HG03175 (cell line): ENCODE measurements around the gene MTA1.

Experiments used
- ATAC-seq: cut with Tn5 transposase; IDR thresholded peaks from one replicate; pipeline ENCODE4 v1.9.1; 2021; ENCODE audit warnings: mild to moderate bottlenecking, moderate library complexity; ENCODE audit not compliant: unreplicated experiment

The MTA1 gene

DNA sequence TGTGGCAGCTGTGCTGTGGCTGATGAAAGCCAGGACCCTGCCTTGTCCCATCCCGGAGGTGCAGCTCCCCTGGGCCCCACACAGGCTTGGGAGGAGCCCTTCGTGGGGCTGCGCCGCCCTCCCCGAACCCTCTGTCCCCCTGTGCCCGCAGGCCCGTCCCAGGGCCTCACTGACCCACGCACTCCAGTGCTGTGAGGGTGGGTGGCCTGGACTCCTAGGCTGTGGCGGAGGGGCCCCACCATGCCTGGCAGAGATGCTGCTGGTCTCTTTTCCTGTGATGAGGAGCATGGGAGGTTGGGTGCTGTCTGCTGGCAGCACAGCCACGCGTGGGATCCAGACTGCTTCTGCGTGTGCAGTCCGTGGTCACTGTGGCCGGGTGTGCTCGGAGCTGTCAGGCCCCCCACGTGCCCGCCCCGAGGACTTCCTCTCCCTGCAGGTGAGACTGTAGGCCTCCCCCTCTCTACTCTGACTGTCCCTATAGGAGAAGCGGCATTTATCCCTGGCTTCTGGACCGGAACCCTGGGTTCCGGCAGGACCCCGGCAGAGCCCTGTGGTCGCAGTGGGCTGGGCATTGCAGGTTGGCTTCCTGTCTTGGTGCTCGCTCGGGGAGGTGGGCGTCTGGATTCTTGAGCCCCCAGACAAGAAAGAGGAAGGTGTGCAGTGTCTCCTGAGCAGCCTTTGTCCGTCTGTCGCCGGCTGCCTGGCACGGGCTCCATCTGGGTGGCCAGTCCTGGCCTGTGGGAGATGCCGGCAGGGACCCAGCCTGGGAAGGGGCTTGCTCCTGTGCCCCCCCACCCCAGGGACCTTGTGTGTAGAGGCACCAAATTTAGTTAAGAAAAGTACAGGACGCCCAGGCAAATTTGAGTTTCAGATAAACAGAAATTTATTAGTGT, 2.3 kb downstream of the MTA1 start:
- ATAC-seq = no peak

DNA sequence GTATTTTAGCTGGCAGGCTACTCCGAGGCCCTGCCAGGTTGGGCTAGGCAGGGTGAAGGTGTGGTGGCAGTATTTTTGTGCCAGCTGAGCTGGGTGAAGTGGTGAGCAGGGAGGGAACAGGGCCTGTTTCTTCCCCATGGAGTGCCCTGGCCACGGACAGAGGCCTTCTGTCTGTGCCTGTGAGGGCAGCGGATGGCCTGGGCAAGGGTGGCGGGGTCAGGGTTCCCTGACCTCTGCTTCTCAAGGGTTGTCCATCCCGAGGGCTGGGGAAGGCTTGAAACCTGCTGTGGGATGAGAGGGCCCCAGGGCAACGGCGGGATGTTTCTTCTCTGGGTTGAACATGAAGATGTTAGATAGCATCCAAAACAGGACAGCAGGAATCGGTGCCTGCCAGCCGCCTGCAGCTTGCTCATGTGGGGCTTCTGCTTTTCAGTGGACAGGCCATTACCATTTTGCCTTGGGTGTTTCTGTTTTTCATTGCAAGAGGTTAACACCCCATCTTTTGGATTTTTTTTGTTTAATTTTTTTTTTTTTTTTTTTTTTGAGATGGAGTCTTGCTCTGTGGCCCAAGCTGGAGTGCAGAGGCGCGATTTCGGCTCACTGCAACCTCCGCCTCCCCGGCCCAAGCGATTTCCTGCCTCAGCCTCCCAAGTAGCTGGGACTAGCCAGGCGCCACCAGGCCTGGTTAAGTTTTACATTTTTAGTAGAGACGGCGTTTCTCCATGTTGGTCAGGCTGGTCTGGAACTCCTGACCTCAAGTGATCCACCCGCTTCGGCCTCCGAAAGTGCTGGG, 3.3 kb downstream of the MTA1 start:
- ATAC-seq = no peak

DNA sequence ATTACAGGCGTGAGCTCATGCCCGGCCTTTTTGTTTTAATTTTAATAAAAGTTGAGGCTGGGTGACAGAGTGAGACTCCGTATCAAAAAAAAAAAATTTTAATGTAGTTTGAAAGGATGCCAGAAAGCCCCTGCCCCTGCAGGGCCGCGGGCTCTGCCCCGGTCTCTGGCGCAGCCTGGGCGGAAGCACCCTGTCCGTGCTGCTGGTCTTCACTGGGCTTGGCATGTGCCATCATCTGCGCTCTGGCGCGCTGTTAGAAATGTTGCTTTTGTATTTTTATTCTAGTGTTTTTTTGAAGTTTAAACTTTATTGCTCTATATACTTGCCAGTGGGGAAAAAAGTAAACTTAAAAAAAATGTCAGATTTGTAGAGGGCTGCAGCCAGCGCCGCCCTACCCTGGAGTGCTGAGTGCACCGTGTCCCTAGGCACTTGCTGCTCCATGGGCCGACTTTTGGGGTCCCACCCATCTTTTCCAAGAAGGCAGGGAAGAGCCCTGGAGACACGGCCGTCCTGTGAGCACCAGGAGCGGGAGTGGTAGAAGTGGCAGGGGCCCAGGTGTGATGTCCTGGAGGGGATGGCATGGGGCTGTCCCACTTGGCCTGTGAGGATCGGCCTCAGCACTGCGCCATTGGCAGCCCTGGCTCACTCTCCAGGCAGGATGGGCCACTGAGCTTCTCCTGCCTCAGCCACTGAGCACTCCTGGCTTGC, 4.0 kb downstream of the MTA1 start:
- ATAC-seq = no peak

DNA sequence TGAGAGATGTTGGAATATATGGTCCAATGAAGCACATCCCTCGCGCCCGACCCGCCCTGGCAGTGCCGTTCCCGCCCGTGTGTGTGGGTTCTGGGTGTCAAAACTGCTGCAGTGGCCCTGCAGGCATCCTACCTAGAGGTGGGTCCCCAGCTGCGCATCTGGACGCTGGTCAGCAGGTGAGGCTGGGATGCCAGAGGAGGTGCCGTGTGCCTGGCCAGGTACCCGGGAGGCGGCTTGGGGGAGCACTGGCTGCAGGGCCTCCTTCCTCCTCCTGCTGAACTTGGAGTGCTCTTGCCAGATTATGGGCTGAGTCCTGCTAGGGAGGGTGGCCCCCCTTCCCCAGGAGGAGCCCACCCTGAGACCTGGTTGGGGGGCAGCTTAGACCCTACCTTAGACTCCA, 5.2 kb downstream of the MTA1 start:
- no peak for ATAC-seq

DNA sequence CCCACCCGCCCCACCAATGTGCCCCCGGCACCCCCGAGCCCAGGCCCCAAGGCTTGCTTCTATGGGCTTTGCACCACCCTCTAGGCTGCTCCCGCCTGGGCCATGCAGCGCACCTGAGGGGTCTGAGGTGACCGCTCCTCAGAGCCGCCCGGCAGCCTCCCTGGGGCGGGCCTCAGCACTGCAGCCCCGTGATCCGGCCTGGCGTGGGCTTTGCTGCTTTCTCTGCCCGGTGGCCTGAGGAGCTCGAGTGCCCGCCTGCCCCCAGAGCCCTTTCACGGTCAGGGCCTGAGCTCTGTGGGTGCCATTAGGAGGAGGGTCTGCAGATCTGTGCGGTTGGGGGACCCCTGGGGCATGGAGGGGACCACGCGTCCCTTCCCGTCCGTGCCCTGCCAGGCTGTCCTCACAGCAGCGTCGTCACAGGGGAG, 6.2 kb downstream of the MTA1 start:
- ATAC-seq = no peak

DNA sequence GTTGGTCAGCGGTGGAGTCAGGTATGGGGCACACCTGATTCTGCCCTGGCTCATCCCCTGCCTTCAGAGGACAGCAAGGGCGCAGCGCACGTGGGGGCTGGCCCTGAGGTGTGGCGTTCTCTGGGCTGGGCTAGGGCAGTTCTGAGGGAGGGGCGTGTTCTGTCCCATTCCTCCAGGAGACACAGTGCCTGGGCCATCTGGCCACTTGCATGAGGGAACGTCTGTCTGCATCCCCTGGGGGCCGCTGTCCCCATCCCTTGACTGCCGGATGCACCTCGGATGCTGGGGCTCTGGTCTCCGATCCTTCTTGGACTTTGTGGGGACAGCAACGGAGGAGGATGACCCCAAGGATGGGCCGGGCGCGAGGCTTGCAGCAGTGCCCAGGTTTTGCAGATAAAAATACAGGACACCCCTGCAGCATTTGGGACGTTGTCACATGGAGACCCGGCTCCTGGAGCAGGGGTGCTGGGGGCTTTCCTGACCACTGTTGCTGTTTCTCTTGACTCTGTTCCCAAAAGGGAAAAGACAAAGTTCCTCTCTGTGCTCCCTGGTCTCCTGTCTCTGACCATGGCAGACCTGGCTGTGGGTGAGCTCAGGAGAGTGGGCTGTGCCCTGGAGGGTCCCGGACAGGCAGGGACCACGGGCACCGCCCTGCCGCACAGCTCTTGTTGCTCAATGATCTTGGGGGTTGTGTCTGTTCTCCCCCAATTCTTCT, 6.9 kb downstream of the MTA1 start:
- ATAC-seq = no peak

DNA sequence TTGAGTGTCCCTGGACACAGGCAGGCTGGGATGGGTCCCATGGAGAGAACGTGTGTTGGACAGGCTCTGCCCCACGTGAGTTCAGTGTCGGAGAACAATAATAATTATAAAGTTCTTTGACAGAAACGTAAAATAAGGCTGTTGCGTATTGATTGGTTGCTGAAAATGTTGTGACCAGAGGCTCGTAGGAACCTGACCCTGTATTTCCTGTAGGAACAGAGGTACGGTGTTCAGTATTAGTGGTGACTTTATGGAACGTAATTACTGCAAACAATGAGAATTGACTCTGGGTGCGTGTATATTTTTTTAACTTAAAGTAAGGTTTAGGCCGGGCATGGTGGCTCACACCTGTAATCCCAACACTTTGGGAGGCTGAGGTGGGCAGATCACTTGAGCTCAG, 7.8 kb downstream of the MTA1 start:
- ATAC-seq = no peak

DNA sequence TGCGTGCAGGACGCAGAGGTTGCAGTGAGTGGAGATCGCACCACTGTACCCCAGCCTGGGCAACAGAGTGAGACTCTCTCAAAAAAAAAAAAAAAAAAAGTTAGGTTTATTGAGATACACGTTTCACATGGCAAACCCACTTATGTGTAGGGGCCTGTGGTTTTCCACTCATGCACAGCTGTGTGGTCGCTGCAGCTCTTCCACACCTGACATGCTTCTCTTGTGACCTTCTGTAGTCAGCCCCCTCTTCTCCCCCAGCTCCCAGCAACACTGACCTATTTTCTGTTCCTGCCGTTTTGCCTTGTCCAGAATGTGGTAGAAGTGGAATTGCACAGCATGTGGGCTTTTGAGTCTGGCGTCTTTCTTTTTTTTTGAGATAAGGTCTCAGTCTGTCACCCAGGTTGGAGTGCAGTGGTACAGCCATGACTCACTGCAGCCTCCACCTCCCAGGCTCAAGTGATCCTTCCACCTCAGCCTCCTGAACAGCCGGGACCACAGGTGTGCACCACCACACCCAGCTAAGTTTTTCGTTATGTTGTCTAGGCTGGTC, 8.4 kb downstream of the MTA1 start:
- ATAC-seq = no peak

DNA sequence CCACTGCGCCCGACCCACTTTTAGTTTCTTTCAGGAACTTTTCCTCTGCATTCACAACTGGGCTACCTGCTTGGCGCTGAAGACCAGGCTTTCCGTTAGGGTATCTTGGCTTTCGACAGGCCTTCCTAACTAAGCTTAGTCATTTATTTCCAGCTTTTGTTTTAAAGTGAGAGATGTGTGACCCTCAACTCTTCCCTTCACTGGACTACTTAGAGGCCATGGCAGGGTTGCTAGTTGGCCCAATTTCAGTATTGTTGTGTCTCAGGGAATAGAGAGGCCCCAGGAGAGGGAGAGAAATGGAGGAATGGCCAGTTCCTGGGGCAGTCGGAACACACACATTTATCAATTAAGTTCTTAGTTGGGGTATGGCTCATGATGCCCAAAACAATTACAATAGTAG, 10.4 kb downstream of the MTA1 start:
- ATAC-seq = no peak

DNA sequence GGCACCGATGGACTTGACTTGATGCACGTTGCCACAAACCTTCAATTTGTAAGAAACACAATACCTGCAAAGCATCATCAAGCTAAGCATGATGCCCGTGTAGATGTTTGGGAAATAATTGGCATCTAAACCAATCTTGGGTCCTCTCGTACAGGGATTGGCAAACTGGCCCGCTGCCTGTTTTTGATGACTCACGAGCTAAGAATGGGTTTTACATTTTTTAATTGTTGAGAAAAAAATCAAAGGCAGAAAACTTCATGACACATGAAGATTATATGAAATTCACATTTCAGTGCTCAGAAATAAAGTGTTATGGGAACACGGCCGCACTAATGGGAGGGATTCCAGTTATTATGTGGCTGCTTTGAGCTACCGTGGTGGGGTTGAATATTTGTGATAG, 10.9 kb downstream of the MTA1 start:
- no peak for ATAC-seq

DNA sequence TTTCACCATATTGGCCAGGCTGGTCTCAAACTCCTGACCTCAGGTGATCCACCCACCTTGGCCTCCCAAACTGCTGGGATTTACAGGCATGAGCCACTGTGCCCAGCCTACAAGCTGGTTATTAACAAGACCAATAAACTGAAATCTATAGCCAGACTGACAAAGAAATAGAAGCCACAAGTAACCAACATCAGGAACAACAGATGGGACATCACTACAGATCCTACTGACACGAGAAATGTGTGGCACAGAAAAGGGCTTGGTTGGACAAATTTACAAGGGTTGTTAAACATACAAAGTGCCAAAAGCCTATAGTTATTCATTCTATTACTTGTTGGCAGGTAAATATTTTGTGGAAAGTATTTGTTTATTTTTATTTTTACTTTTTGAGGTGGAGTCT, 11.6 kb downstream of the MTA1 start:
- no peak for ATAC-seq

DNA sequence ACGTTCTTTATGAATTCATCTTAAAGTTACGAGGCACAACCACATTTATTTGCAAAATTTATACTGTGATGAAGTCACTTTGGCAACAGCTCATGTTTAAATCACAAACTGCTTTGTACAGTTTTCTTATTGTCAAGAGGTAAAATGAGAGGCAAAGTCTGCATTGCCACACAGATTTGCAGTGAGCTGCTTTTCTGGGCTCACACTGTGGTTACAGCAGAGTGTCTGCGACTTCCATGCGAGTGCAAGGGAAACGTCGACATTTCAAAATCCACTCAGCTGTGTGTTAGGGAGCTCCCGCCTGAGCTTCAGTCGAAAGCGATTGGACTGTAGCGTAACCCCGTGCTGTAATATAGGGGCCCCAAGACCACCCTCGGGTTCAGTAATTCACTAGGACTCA, 13.0 kb downstream of the MTA1 start:
- no peak for ATAC-seq

DNA sequence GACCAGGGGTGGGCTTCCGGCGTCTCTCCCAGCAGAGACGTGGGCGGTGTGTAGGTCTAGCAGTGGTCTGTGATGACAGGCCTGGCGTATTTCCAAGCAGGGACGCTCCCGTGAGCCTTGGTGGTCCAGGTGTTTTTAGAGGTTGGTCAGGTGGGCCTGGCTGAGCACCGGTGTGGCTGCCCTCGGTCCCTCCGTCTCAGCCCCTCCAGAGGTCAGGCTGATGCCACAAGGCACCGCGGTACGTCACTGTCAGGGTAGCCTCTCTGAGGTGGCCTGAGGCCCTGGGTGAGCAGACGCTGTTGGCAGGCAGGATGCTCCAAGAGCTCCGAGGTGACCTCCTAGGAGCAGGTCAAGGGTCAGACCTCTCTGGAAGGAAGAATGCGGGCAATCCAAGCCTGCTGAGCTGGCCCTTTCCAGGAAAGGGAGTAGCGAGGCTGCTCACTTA, 13.6 kb downstream of the MTA1 start:
- no peak for ATAC-seq

DNA sequence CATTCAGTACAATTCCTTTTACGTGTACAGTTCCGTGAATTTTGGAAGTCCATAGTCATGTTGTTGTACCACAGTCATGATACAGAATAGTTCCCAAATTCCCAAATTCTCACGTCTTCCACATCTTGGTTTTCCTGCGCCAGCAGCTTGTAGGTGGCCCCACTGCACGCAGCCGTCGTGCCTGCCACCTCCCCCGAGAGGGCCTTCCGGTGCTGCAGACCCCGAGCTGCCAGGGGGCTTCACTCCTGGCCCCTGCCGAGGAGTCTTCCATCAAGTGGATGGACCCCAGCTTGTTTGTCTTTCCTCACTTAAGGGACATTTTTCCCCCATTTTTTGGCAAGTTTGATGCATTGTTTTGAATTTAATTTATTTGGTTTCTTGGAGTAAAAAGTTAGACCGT, 16.8 kb downstream of the MTA1 start:
- ATAC-seq = no peak

DNA sequence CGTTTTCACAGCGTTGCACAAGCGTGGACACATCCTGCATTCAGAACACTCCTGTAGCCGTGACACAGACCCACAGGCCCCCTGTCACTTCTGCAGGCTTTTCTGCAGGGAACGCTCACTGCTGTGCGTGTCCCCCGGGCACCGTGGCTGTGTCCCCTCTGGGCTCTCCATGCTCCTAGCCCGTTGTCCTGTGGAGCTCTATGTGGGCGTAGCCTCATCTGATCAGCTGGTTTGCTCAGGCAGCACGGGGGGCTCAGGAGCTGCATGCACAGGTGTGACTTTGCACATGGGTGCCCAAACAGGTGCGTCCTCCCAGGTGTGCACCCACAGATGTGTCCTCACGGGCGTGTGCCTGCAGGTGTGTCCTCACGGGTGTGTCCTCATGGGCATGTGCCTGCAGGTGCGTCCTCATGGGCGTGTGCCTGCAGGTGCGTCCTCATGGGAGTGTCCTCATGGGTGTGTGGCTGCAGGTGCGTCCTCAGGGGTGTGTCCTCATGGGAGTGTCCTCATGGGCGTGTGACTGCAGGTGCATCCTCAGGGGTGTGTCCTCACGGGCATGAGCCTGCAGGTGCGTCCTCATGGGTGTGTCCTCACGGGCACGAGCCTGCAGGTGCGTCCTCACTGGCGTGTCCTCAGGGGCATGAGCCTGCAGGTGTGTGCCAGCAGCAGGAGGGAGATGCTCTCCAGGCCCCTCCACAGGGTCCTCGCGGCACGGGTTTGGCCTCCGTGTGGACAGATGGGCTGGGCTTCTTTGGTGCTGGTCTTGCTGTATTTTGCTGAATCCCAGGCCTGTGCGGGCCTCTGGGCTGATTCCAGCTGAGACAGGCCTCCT, 17.5 kb downstream of the MTA1 start:
- no peak for ATAC-seq

DNA sequence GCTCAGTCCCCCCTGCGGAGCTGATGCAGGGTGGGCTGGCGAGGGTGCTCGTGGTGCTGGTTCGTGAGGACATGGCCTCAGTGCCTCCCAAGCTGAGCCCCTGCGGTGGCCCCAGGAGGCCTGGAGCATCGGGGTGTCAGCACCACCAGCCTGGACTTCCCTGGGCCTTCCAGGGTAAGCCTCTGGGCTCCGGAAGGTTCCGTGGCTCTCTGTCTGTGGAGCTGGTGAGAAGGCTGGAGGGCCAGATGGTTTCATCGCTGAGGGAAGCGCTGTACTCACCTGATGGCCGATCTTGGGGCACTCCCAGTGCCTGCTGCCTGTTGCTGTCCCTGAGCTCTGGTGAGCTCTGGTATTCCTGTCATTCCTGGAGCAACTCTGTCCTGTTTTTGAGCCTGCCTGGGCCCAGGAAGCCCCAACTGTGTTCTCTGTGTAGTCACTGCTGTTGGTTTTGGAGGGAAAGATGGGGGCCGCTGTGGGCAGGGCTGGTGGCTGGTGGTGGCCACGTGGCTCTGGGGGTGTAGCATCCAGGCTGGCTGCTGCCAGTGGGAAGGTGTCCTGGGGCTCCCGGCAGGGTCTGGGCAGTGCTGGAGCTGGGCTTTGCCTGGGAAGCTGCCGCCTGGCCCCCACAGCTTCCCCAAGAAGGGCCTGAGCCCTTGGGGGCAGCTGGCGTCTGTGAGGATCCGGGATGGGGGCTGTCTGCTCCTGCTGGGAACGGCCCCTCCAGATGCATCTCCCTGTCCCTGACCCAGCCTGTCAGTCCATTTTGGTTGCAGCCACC, 18.3 kb downstream of the MTA1 start:
- no peak for ATAC-seq

DNA sequence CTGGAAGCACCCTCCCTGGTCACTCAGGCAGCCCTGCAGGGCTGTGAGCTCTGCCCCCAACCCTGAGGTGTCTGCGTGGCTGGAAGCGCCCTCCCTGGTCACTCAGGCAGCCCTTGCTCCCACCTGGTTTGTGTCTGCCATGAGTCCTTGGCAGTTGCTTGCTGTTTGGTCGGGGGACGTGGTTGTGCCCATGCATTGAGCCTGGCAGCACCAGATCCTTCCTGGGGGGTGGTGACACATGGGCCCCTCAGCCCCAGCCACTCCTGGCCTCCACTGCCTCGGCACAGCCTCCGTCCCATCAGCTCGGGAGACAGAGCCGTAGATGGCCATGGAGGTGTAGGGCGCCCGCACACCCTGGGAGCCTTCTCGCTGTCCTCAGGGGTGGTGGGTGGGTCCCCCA, 19.6 kb downstream of the MTA1 start:
- no peak for ATAC-seq

DNA sequence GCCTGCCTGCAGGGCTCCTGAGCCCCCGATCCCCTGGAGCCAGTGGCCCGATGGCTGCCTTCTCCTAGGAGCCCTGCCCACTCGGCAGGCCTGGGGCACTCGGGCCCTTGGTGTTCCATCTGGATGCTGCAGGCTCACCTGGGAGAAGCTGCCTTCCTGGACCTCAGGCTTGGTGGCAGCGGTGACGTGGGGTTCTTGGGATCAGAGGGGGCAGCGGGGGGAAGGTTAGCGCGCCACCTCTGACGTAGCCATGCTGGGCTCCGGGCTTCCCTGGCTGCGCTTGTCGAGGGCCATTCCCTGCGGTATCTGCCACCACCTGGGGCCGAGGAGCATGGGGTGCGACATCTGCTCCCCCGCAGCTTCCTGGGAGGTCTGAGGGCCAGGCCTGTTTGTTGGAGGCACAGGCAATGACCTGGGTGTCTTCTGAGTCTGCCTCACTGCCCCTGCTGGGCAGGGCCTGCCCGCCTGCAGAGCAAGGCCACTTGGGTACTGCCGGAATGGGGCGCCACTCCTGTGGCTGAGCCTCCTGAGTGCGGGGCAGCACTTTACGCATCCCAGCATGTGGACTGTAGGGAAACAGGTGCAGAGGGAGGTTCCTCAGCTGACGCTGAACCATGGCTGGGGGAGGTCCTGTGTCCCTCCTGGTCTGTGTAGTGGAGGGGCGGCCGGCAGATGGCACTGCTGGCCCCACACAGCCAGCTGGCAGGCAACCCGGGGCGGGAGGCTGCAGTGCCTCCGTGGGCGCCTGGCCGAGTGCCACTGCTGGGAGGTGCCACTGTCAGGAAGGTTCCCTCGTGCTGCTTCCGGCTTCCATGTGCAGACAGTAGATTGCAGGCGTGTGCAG, 20.3 kb downstream of the MTA1 start:
- ATAC-seq = no peak
